Hair follicle dermal papilla cell (primary cell): ENCODE data around the gene GABPA. TPM values are rescaled to one million over a fixed set of nuclear protein-coding genes. Genes with fewer than 3 reads are reported as not detected.

Experiments used
- total RNA-seq: library from RNA; depleted of rRNA; stranded (reverse); fragments of >200 nt; gene quantifications from 2 replicates; pipeline ENCODE4 v1.2.3, GENCODE V29; 2012

The GABPA gene
- total RNA-seq: 27.1 and 34.6 TPM in 2 replicates

GRCh38 chr21:25734904-25735645 is at the start of gene GABPA, which contains the start of gene ATP5PF:
Gene GABPA, plus strand, starts transcription at chr21:25734972. Its CDS starts 6,627 bp downstream, at chr21:25741599.
Gene ATP5PF, minus strand, starts transcription at chr21:25734904. Its CDS starts 5,110 bp downstream, at chr21:25729794.

Other genes starting within 250 kb of the GABPA start
- gene MRPL39, start 127.5 kb upstream of the GABPA start, total RNA-seq: 10.4 and 17.4 TPM in 2 replicates
- gene JAM2, start 95.7 kb upstream of the GABPA start, total RNA-seq: 14.7 and 16.2 TPM in 2 replicates
- gene ATP5PF, start 68 bp upstream of the GABPA start, total RNA-seq: 18.2 and 27.7 TPM in 2 replicates